HG03378 (cell line): ENCODE data around the gene ZNF592.
A peak's percentile ranks its signal among the peaks of the same experiment; 100 is the strongest.
"Not testable (repeated sequence)": the region's sequence is repeated elsewhere in the genome, so short reads cannot be mapped to it uniquely, and the experiment has no call there.

Experiments used
- ATAC-seq: cut with Tn5 transposase; IDR thresholded peaks from one replicate; pipeline ENCODE4 v1.9.1; 2021; ENCODE audit warnings: mild to moderate bottlenecking, moderate library complexity; ENCODE audit not compliant: unreplicated experiment

Gene ZNF592

GRCh38 chr15:84740691-84741090 is 7.7 kb upstream of the ZNF592 start:
- ATAC-seq = no peak

- no peak for ATAC-seq
Observed at GRCh38 chr15:84741121-84741520, 7.3 kb upstream of the ZNF592 start.

- ATAC-seq = peak; percentile 51
Observed at GRCh38 chr15:84747416-84748273, 747 bp upstream of the ZNF592 start.

GRCh38 chr15:84749111-84749991 is 959 bp downstream of the ZNF592 start:
- peak; percentile 32 for ATAC-seq

- no peak for ATAC-seq
Observed at GRCh38 chr15:84750583-84751092, 2.2 kb downstream of the ZNF592 start.

GRCh38 chr15:84751721-84752120 is 3.3 kb downstream of the ZNF592 start:
- ATAC-seq = not testable (repeated sequence)

- no peak for ATAC-seq
Observed at GRCh38 chr15:84752195-84752594, 3.8 kb downstream of the ZNF592 start.

GRCh38 chr15:84752700-84753099 is 4.3 kb downstream of the ZNF592 start:
- ATAC-seq = no peak

GRCh38 chr15:84754889-84755288 is 6.5 kb downstream of the ZNF592 start:
- not testable (repeated sequence) for ATAC-seq

- ATAC-seq = no peak
Observed at GRCh38 chr15:84755736-84756527, 7.5 kb downstream of the ZNF592 start.

- ATAC-seq = no peak
Observed at GRCh38 chr15:84759018-84759417, 10.6 kb downstream of the ZNF592 start.

- no peak for ATAC-seq
Observed at GRCh38 chr15:84760219-84760618, 11.8 kb downstream of the ZNF592 start.

- no peak for ATAC-seq
Observed at GRCh38 chr15:84761607-84762131, 13.3 kb downstream of the ZNF592 start.

- no peak for ATAC-seq
Observed at GRCh38 chr15:84762840-84763572, 14.6 kb downstream of the ZNF592 start.

- no peak for ATAC-seq
Observed at GRCh38 chr15:84764585-84764984, 16.2 kb downstream of the ZNF592 start.

- ATAC-seq = no peak
Observed at GRCh38 chr15:84764989-84765388, 16.6 kb downstream of the ZNF592 start.

- no peak for ATAC-seq
Observed at GRCh38 chr15:84765675-84766074, 17.3 kb downstream of the ZNF592 start.

- ATAC-seq = no peak
Observed at GRCh38 chr15:84766461-84767035, 18.2 kb downstream of the ZNF592 start.

- ATAC-seq = no peak
Observed at GRCh38 chr15:84772031-84772430, 23.6 kb downstream of the ZNF592 start.
